Testis (tissue), 3 donors: ENCODE data around the gene GKN2. TPM values are rescaled to one million over a fixed set of nuclear protein-coding genes. Genes with fewer than 3 reads are reported as not detected.

Experiments used
- DNase-seq: peaks from one replicate; pipeline ENCODE4 v3.0.0-alpha.2; 2019
- H3K27ac ChIP-seq, 2 donors: fragments of 200-600 bp; sonication (generic); one replicate each; pipeline ENCODE4 v1.5.1; 2019
- H3K27me3 ChIP-seq: fragments of 200-600 bp; sonication (generic); one replicate; pipeline ENCODE4 v1.5.1; 2019
- H3K36me3 ChIP-seq: fragments of 200-600 bp; sonication (generic); one replicate; pipeline ENCODE4 v1.5.1; 2017; ENCODE audit warnings: low read depth; ENCODE audit errors: missing control alignments
- H3K4me1 ChIP-seq: fragments of 200-600 bp; sonication (generic); one replicate; pipeline ENCODE4 v1.5.1; 2019
- H3K4me3 ChIP-seq, 2 donors: fragments of 200-600 bp; sonication (generic); one replicate each; pipeline ENCODE4 v1.5.1; 2017 to 2019
- H3K9me3 ChIP-seq: fragments of 200-600 bp; sonication (generic); one replicate; pipeline ENCODE4 v1.5.1; 2017
- POLR2A ChIP-seq: fragments of 450-650 bp; IDR thresholded peaks from one replicate; pipeline ENCODE4 v1.6.1; 2017; ENCODE audit warnings: antibody characterized with exemption, mild to moderate bottlenecking, moderate library complexity
- WGBS, 2 donors: methylation state at CpG; one replicate each; pipeline ENCODE4 v1.1.5; 2018; 5-methylcytosine and 5-hydroxymethylcytosine counted together
- intact Hi-C: fragments of 100-400 bp; cut with DNase I; formaldehyde crosslinking; loops from one replicate; pipeline ENCODE4 v1.15.1; 2023; ENCODE audit warnings: low total_unique reads
- polyA plus RNA-seq: library from polyadenylated mRNA; stranded (reverse); fragments of 350-450 nt; fragmentation: Illumina TruSeq; extraction: RNeasy Lipid Tissue Mini Kit (QIAGEN cat#74804); gene quantifications from one replicate; pipeline ENCODE4 v1.2.3, GENCODE V29; 2014; ENCODE audit warnings: low read depth, low replicate concordance; ENCODE audit not compliant: insufficient read depth
- total RNA-seq, 2 donors: library from RNA; depleted of rRNA; stranded (reverse); fragments of >200 nt; gene quantifications; one replicate each; pipeline ENCODE4 v1.2.3, GENCODE V29; 2016
- TF ChIP-seq, protein P1 (sequence below), 3 experiments: fragments of 450-650 bp in 2 of 3; fragments of 200-600 bp in 1 of 3; sonication (generic) in 1 of 3; IDR thresholded peaks; one replicate each; pipeline ENCODE4 v1.5.1; 2016 to 2019; ENCODE audit warnings: antibody characterized with exemption in 3 of 3, mild to moderate bottlenecking in 2 of 3, moderate library complexity in 1 of 3

GKN2 gene
- total and polyA plus RNA-seq, 3 donors from 2014 or later = not detected

- 54 to 60% methylated on average over 3 of the region's 3 CpGs for WGBS, 2 donors
- intact Hi-C loops = no loop called here
- Histone ChIP-seq H3K4me3 (no peak within 1 kb of the TSS), H3K27me3 (no peaks in the 10 kb centered on the region), H3K36me3 (no peaks in the 10 kb centered on the region), H3K27ac (no peak within 1 kb of the TSS), H3K4me1 (no peaks in the 10 kb centered on the region), H3K9me3 (no peaks in the 10 kb centered on the region)
- DNase-seq = no peak
- TF ChIP-seq, protein P1, sequence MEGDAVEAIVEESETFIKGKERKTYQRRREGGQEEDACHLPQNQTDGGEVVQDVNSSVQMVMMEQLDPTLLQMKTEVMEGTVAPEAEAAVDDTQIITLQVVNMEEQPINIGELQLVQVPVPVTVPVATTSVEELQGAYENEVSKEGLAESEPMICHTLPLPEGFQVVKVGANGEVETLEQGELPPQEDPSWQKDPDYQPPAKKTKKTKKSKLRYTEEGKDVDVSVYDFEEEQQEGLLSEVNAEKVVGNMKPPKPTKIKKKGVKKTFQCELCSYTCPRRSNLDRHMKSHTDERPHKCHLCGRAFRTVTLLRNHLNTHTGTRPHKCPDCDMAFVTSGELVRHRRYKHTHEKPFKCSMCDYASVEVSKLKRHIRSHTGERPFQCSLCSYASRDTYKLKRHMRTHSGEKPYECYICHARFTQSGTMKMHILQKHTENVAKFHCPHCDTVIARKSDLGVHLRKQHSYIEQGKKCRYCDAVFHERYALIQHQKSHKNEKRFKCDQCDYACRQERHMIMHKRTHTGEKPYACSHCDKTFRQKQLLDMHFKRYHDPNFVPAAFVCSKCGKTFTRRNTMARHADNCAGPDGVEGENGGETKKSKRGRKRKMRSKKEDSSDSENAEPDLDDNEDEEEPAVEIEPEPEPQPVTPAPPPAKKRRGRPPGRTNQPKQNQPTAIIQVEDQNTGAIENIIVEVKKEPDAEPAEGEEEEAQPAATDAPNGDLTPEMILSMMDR (IDR thresholded peaks at IDR 0.05) = no peak
- no peak for TF ChIP-seq POLR2A
These were observed 21.6 kb upstream of the GKN2 start, which contains the start of gene GKN1 for GRCh38 chr2:68974251-68974650. TSS of gene GKN1 (plus strand) at chr2:68974636. CDS start at chr2:68974678, 42 bp downstream.

DNA sequence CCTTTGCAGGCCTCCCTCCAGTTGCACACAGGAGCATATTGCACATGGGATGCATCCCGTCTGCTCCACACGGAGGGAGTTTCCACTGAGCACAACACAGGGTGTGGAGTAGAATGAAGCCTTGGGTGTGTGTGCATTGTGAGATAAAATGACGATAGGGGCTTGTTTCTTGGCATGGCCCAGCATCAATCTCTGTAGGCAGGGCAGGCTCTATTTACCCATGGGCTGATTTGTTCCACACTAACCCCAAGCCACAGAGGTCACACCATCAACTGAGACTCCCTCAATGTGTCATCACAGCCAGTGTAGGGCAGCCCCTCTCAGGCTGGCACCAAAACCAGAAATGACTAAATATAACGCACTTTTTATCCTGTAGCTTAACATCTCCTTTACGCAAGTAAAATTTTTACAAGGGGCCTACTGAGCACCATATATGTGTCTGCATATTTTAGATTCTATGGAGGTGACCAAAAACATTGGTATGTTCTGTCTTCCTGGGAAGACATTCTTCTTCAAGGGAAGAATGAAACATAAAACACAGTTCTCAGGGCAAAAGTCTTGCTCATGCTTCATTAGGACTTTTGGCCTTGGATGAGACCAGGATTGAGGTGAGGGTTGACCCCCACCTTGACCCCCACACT is 19.0 kb upstream of the GKN2 start:
- intact Hi-C loops = no loop called here
- Histone ChIP-seq H3K9me3 (no peaks in the 10 kb centered on the region), H3K36me3 (no peaks in the 10 kb centered on the region), H3K27ac (no peak overlapping the region), H3K27me3 (no peaks in the 10 kb centered on the region), H3K4me1 (no peaks in the 10 kb centered on the region), H3K4me3 (no peak overlapping the region)
- whole genome bisulfite sequencing, 2 donors = 74 to 80% methylated on average over 5 of the region's 5 CpGs
- no peak for TF ChIP-seq POLR2A
- TF ChIP-seq, protein P1 (IDR thresholded peaks at IDR 0.05) = no peak
- DNase-seq = no peak

- 76 to 79% methylated on average over 8 of the region's 8 CpGs for WGBS, 2 donors
- intact Hi-C loops = no loop called here
These were observed 18.0 kb upstream of the GKN2 start for GRCh38 chr2:68970566-68971265.

DNA sequence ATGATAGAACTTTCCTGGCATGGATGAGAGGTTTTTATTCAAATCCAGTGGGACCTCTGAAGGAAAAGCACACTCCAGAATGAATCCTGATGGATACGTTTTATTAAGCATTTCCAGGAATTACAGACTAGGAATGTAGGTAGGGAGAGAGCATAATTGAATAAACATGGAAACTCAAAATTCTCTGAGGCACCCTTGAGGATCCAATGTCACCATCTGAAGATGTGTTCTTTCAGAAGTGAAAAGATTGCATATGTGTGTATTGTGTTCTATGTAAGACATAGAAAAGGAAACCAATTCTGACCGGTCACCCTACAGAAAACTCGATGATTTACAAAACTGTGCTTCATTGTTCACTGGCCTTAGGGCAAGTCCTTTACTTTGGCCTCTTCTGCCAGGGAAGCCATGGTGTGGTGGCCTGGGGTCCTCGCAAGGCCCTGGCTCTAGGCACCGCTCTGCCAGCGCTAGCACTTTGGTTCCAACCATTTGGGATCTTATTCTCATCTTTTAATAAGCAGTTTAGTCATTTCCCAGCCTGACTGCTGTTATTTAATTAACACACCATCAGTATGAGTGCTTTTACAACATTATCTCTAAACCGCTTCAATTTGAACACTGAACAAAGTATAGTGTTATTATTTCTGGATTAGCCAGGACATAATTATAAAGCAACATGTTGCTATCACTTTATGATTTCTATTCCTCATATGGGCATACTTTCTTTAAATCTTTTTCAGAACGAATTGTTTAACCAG is 17.2 kb upstream of the GKN2 start:
- intact Hi-C loops = no loop called here
- Histone ChIP-seq H3K9me3 (no peaks in the 10 kb centered on the region), H3K4me3 (no peak overlapping the region), H3K27me3 (no peaks in the 10 kb centered on the region), H3K4me1 (no peaks in the 10 kb centered on the region), H3K36me3 (no peaks in the 10 kb centered on the region), H3K27ac (no peak overlapping the region)
- WGBS, 2 donors = 81 to 82% methylated on average over 8 of the region's 8 CpGs
- no peak for TF ChIP-seq POLR2A
- TF ChIP-seq, protein P1 (IDR thresholded peaks at IDR 0.05) = no peak
- no peak for DNase-seq

More at GRCh38 chr2:68970566-68971265, 18.0 kb upstream of the GKN2 start:
- TF ChIP-seq POLR2A = no peak
- TF ChIP-seq, protein P1 (IDR thresholded peaks at IDR 0.05) = no peak
- no peak overlapping the region for H3K27ac ChIP-seq
- H3K27me3 ChIP-seq = no peaks in the 10 kb centered on the region
- DNase-seq = no peak
- H3K36me3 ChIP-seq = no peaks in the 10 kb centered on the region
- H3K4me1 ChIP-seq = no peaks in the 10 kb centered on the region
- no peak overlapping the region for H3K4me3 ChIP-seq
- H3K9me3 ChIP-seq = no peaks in the 10 kb centered on the region
